Neural progenitor cell (in vitro differentiated cells): ENCODE results near the gene TNNC1.

ENCODE experiments used
- EZH2 ChIP-seq: fragments of 200-600 bp; sonication (generic); IDR thresholded peaks from 2 replicates; pipeline ENCODE4 v1.6.1; 2017; ENCODE audit warnings: antibody characterized with exemption, mild to moderate bottlenecking, moderate library complexity
- TF ChIP-seq, protein P1 (sequence below): fragments of 200-600 bp; sonication (generic); IDR thresholded peaks from 2 replicates; pipeline ENCODE4 v1.5.1; 2017; ENCODE audit warnings: antibody characterized with exemption, mild to moderate bottlenecking

DNA sequence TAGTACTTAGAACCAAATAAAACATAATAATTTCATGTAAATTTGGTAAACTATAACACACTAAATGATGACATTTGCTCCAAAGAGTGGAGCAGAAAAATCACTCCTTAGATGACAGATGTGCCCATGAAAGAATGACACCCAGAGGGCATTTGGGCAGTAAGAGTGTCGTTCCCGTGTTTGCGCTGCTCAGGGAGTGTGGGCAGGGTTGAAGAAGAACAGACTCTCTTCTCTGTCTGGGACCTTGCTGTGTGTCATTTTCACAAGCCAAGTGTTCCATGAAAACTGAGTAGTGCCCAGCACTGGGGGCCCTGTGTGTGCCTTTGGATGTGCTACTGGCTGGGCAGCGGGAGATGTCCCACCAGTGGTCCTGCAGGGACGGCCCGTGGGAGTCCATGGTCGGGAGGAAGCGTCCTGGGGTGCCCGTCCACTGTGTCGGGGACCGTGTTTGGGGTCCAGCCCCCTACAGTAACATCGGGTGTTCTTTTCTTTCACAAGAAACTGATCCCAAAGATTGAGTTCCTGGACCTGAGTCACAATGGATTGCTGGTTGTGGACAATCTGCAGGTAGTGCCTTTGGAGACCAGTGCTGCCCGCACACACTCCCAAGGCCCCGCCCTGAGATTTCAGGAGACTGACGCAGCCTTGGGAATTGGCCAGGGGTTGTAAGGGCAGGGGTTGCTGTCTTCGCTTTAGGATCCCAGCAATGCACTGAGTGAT is 23.4 kb upstream of the TNNC1 start:
- TF ChIP-seq, protein P1, sequence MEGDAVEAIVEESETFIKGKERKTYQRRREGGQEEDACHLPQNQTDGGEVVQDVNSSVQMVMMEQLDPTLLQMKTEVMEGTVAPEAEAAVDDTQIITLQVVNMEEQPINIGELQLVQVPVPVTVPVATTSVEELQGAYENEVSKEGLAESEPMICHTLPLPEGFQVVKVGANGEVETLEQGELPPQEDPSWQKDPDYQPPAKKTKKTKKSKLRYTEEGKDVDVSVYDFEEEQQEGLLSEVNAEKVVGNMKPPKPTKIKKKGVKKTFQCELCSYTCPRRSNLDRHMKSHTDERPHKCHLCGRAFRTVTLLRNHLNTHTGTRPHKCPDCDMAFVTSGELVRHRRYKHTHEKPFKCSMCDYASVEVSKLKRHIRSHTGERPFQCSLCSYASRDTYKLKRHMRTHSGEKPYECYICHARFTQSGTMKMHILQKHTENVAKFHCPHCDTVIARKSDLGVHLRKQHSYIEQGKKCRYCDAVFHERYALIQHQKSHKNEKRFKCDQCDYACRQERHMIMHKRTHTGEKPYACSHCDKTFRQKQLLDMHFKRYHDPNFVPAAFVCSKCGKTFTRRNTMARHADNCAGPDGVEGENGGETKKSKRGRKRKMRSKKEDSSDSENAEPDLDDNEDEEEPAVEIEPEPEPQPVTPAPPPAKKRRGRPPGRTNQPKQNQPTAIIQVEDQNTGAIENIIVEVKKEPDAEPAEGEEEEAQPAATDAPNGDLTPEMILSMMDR, result no peak
- no peak for TF ChIP-seq EZH2
